Ectodermal cell (in vitro differentiated cells): Measurements from ENCODE around the gene SHLD1.

Source experiments
- H3K27ac ChIP-seq: 2 replicates; pipeline ENCODE4 v1.7.0; 2013; ENCODE audit warnings: mild to moderate bottlenecking, low read depth, low read length; ENCODE audit not compliant: insufficient read depth, poor library complexity, severe bottlenecking
- H3K27me3 ChIP-seq: 2 replicates; pipeline ENCODE4 v1.7.0; 2013; ENCODE audit warnings: mild to moderate bottlenecking, low read length; ENCODE audit not compliant: insufficient read depth, control insufficient read depth, poor library complexity, severe bottlenecking
- H3K36me3 ChIP-seq: one replicate; pipeline ENCODE4 v1.7.0; 2013; ENCODE audit warnings: low read length; ENCODE audit not compliant: control insufficient read depth, insufficient read depth
- H3K4me1 ChIP-seq: one replicate; pipeline ENCODE4 v1.7.0; 2013; ENCODE audit warnings: low read length; ENCODE audit not compliant: control insufficient read depth, insufficient read depth
- H3K4me3 ChIP-seq: 2 replicates; pipeline ENCODE4 v1.7.0; 2013; ENCODE audit warnings: low read depth, low read length, control low read depth; ENCODE audit not compliant: insufficient read depth
- H3K9me3 ChIP-seq: 2 replicates; pipeline ENCODE4 v1.7.0; 2013; ENCODE audit warnings: mild to moderate bottlenecking, low read length, moderate library complexity; ENCODE audit not compliant: control insufficient read depth
- WGBS, 2 experiments: methylation state at CpG; one replicate each; pipeline ENCODE4 v1.1.7; 2013; ENCODE audit warnings: missing lambda C conversion rate in 2 of 2; 5-methylcytosine and 5-hydroxymethylcytosine counted together

The SHLD1 gene

DNA sequence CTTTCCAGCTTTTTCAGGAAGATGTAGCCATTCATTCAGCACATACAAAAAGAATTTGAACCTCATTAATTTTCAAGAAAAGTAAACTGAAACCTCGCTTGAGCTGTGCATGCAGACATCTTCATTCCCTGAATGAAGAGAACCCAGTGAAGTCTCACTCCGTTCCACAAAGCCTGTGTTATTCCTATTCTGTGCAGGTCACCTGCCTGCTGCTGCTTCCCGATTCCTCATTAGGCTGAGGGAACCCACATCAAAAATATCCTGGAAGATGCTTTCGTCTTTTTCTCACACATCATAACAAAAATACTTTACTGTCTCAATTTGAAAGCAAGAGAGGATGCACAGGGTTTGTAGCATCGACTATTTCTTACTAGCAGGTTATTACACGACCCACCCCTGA is 160.0 kb downstream of the SHLD1 start:
- WGBS, 2 experiments: 76 to 80% methylated on average over 6 of the region's 6 CpGs
- Histone ChIP-seq H3K27me3 (peaks cover 15% of the 10 kb centered on the region), H3K9me3 (no peaks in the 10 kb centered on the region), H3K27ac (no peak overlapping the region), H3K4me1 (no peaks in the 10 kb centered on the region), H3K36me3 (no peaks in the 10 kb centered on the region), H3K4me3 (no peak overlapping the region)

DNA sequence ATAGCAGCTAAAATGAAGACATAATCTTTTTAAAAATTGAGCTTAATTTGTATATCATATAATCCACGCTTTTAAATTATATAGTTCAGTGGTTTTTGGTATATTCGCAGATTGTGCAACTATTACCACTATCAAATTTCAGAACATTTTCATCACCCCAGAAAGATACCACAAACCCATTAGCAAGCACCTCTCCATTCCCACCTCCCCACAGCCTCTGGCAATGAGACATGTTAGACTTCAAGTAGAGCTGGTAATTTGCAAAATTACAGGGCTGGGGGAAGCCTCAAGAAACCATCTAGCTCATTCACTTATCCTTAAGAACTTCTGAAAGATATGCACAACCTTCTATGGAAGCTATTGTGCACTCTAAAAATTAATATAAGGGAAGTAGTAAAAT is 163.0 kb downstream of the SHLD1 start:
- WGBS, 2 experiments: 100% methylated on average over 2 of the region's 2 CpGs; no CpG with 5 or more reads in 1 of the 2 experiments
- Histone ChIP-seq H3K27ac (no peak overlapping the region), H3K27me3 (peaks cover 15% of the 10 kb centered on the region), H3K9me3 (no peaks in the 10 kb centered on the region), H3K4me1 (no peaks in the 10 kb centered on the region), H3K4me3 (no peak overlapping the region), H3K36me3 (no peaks in the 10 kb centered on the region)
